Natural killer cell treated with Interleukin-12 subunit alpha and Interleukin-12 subunit beta and Interleukin-15 and Interleukin-18, amount 100 ng/mL, for 72 hours (primary cell): ENCODE data around the gene DOLPP1. TPM values are rescaled to one million over a fixed set of nuclear protein-coding genes. Genes with fewer than 3 reads are reported as not detected.

Source experiments
- ATAC-seq, 2 donors: fragments of 150-1000 bp; cut with Tn5 transposase in 1 of 2; sonication (Bioruptor Pico), chemical (Tn5 transposase) in 1 of 2; 2 replicates each; pipeline ENCODE4 v1.10.0; 2021
- DNase-seq: peaks from one replicate; pipeline ENCODE4 v3.0.0; 2022; ENCODE audit warnings: low spot score
- H3K27ac Mint-ChIP-seq, 2 donors: 1 replicate in 1 of 2; 2 replicates in 1 of 2; pipeline ENCODE4 v1.8.0; 2022; ENCODE audit warnings: mixed read lengths in 2 of 2, mild to moderate bottlenecking in 1 of 2, moderate library complexity in 1 of 2
- H3K27me3 Mint-ChIP-seq, 2 donors: 1 replicate in 1 of 2; 2 replicates in 1 of 2; pipeline ENCODE4 v1.8.0; 2022; ENCODE audit warnings: mixed read lengths in 2 of 2
- H3K36me3 Mint-ChIP-seq: one replicate; pipeline ENCODE4 v1.8.0; 2022; ENCODE audit warnings: mixed read lengths
- H3K4me1 Mint-ChIP-seq, 2 donors: 1 replicate in 1 of 2; 2 replicates in 1 of 2; pipeline ENCODE4 v1.8.0; 2022; ENCODE audit warnings: low read depth in 2 of 2, mixed read lengths in 2 of 2, mild to moderate bottlenecking in 1 of 2
- H3K4me3 Mint-ChIP-seq: one replicate; pipeline ENCODE4 v1.8.0; 2022; ENCODE audit warnings: mixed read lengths
- H3K9me3 Mint-ChIP-seq: 2 replicates; pipeline ENCODE4 v1.8.0; 2022; ENCODE audit warnings: mixed read lengths
- total RNA-seq, 2 donors: library from RNA; stranded (reverse); gene quantifications; one replicate each; pipeline ENCODE4 v1.2.3, GENCODE V29; 2022

The DOLPP1 gene
- total RNA-seq, 2 donors from 2014 or later, result 18.6 to 24.1 TPM

GRCh38 chr9:129071526-129072126 lies 9.3 kb upstream of the DOLPP1 start:
- H3K36me3 Mint-ChIP-seq, result no peaks in the 10 kb centered on the region
- H3K4me1 Mint-ChIP-seq, result peaks cover 7 to 14% of the 10 kb centered on the region in 2 donors
- H3K4me3 Mint-ChIP-seq, result no peak overlapping the region
- no peak for DNase-seq
- no peaks in the 10 kb centered on the region for H3K9me3 Mint-ChIP-seq
- no peaks in the 10 kb centered on the region for H3K27me3 Mint-ChIP-seq
- no peak for ATAC-seq
- H3K27ac Mint-ChIP-seq, result no peak overlapping the region

- no peak overlapping the region for H3K4me3 Mint-ChIP-seq
- no peaks in the 10 kb centered on the region for H3K27me3 Mint-ChIP-seq
- no peak for DNase-seq
- no peaks in the 10 kb centered on the region for H3K36me3 Mint-ChIP-seq
- ATAC-seq, result no peak
- H3K4me1 Mint-ChIP-seq, result peaks cover 7 to 14% of the 10 kb centered on the region in 2 donors
- no peaks in the 10 kb centered on the region for H3K9me3 Mint-ChIP-seq
- H3K27ac Mint-ChIP-seq, result no peak overlapping the region
Observed at GRCh38 chr9:129072171-129072570, 8.7 kb upstream of the DOLPP1 start.

- Mint-ChIP-seq H3K27me3 (no peaks in the 10 kb centered on the region), H3K4me3 (no peak overlapping the region), H3K36me3 (no peaks in the 10 kb centered on the region), H3K4me1 (peaks cover 7 to 12% of the 10 kb centered on the region in 2 donors), H3K9me3 (no peaks in the 10 kb centered on the region), H3K27ac (no peak overlapping the region)
- ATAC-seq (no peak), DNase-seq (no peak)
Observed at GRCh38 chr9:129073404-129073803, 7.5 kb upstream of the DOLPP1 start.

- H3K4me3 Mint-ChIP-seq, result no peak overlapping the region
- H3K36me3 Mint-ChIP-seq, result no peaks in the 10 kb centered on the region
- ATAC-seq (no peak), DNase-seq (no peak)
- peaks cover 6% of the 10 kb centered on the region in 2 donors for H3K4me1 Mint-ChIP-seq
- no peaks in the 10 kb centered on the region for H3K27me3 Mint-ChIP-seq
- H3K9me3 Mint-ChIP-seq, result no peaks in the 10 kb centered on the region
- no peak overlapping the region for H3K27ac Mint-ChIP-seq
Observed at GRCh38 chr9:129074106-129074505, 6.8 kb upstream of the DOLPP1 start.

- Mint-ChIP-seq H3K4me1 (peaks cover 7 to 20% of the 10 kb centered on the region in 2 donors), H3K36me3 (no peaks in the 10 kb centered on the region), H3K27ac (no peak overlapping the region), H3K4me3 (no peak overlapping the region), H3K9me3 (no peaks in the 10 kb centered on the region), H3K27me3 (no peaks in the 10 kb centered on the region)
- DNase-seq (no peak), ATAC-seq (no peak)
Observed at GRCh38 chr9:129075996-129076639, 4.8 kb upstream of the DOLPP1 start.

- ATAC-seq (no peak), DNase-seq (no peak)
- Mint-ChIP-seq H3K27me3 (no peaks in the 10 kb centered on the region), H3K27ac (no peak overlapping the region), H3K36me3 (no peaks in the 10 kb centered on the region), H3K9me3 (no peaks in the 10 kb centered on the region), H3K4me1 (peaks cover 7 to 20% of the 10 kb centered on the region in 2 donors), H3K4me3 (no peak overlapping the region)
Observed at GRCh38 chr9:129076640-129077037, 4.3 kb upstream of the DOLPP1 start.

GRCh38 chr9:129077236-129077635 lies 3.7 kb upstream of the DOLPP1 start:
- DNase-seq, result no peak
- Mint-ChIP-seq H3K9me3 (no peaks in the 10 kb centered on the region), H3K27me3 (no peaks in the 10 kb centered on the region), H3K36me3 (no peaks in the 10 kb centered on the region), H3K4me3 (no peak overlapping the region), H3K27ac (no peak overlapping the region), H3K4me1 (peaks cover 7 to 20% of the 10 kb centered on the region in 2 donors)
- ATAC-seq, result no peak

- peaks cover 12 to 25% of the 10 kb centered on the region in 2 donors for H3K4me1 Mint-ChIP-seq
- ATAC-seq (no peak), DNase-seq (no peak)
- H3K36me3 Mint-ChIP-seq, result no peaks in the 10 kb centered on the region
- peak overlapping the region; percentile 95 for H3K4me3 Mint-ChIP-seq
- H3K27me3 Mint-ChIP-seq, result no peaks in the 10 kb centered on the region
- H3K9me3 Mint-ChIP-seq, result no peaks in the 10 kb centered on the region
- no peak overlapping the region for H3K27ac Mint-ChIP-seq
Observed at GRCh38 chr9:129078691-129079503, 2.0 kb upstream of the DOLPP1 start.

GRCh38 chr9:129079829-129080228 lies 1.1 kb upstream of the DOLPP1 start:
- H3K36me3 Mint-ChIP-seq, result no peaks in the 10 kb centered on the region
- no peaks in the 10 kb centered on the region for H3K27me3 Mint-ChIP-seq
- DNase-seq (no peak), ATAC-seq (no peak)
- peaks cover 14 to 25% of the 10 kb centered on the region in 2 donors for H3K4me1 Mint-ChIP-seq
- H3K27ac Mint-ChIP-seq, result peak overlapping the region in 1 of 2 donors; percentile 87
- H3K9me3 Mint-ChIP-seq, result no peaks in the 10 kb centered on the region
- peak overlapping the region; percentile 95 for H3K4me3 Mint-ChIP-seq

GRCh38 chr9:129080298-129080600 lies 662 bp upstream of the DOLPP1 start:
- Mint-ChIP-seq H3K4me3 (peak overlapping the region; percentile 95), H3K36me3 (no peaks in the 10 kb centered on the region), H3K27me3 (no peaks in the 10 kb centered on the region), H3K9me3 (no peaks in the 10 kb centered on the region), H3K27ac (peak overlapping the region; percentile 66 to 87), H3K4me1 (peaks cover 17 to 25% of the 10 kb centered on the region in 2 donors)
- DNase-seq (no peak), ATAC-seq (no peak)

GRCh38 chr9:129081388-129081904 lies 535 bp downstream of the DOLPP1 start:
- H3K36me3 Mint-ChIP-seq, result no peaks in the 10 kb centered on the region
- no peaks in the 10 kb centered on the region for H3K27me3 Mint-ChIP-seq
- no peak for ATAC-seq
- peaks cover 17 to 25% of the 10 kb centered on the region in 2 donors for H3K4me1 Mint-ChIP-seq
- H3K9me3 Mint-ChIP-seq, result no peaks in the 10 kb centered on the region
- H3K4me3 Mint-ChIP-seq, result peak overlapping the region; percentile 95
- H3K27ac Mint-ChIP-seq, result peak overlapping the region; percentile 66 to 87
- DNase-seq, result no peak

GRCh38 chr9:129084087-129084486 lies 3.2 kb downstream of the DOLPP1 start:
- ATAC-seq, result no peak
- DNase-seq, result no peak
- Mint-ChIP-seq H3K4me1 (peaks cover 17 to 19% of the 10 kb centered on the region in 2 donors), H3K4me3 (no peak overlapping the region), H3K27me3 (no peaks in the 10 kb centered on the region), H3K27ac (no peak overlapping the region), H3K9me3 (no peaks in the 10 kb centered on the region), H3K36me3 (no peaks in the 10 kb centered on the region)

- Mint-ChIP-seq H3K9me3 (no peaks in the 10 kb centered on the region), H3K4me3 (no peak overlapping the region), H3K36me3 (no peaks in the 10 kb centered on the region), H3K27me3 (no peaks in the 10 kb centered on the region), H3K27ac (no peak overlapping the region), H3K4me1 (peaks cover 0 to 5% of the 10 kb centered on the region in 2 donors)
- ATAC-seq, result no peak
- DNase-seq, result no peak
Observed at GRCh38 chr9:129089246-129089645, 8.3 kb downstream of the DOLPP1 start.
